HCT116 (cell line): ENCODE data around the gene KRT12. TPM values are rescaled to one million over a fixed set of nuclear protein-coding genes. Genes with fewer than 3 reads are reported as not detected.

ENCODE experiments used
- ATAC-seq: fragments of 200-7000 bp; cut with Tn5 transposase; 2 replicates; pipeline ENCODE4 v1.9.1; 2020; ENCODE audit warnings: mild to moderate bottlenecking, moderate library complexity
- BruUV-seq: library from RNA; stranded (reverse); fragments of 400-500 nt; replicated peaks from 2 replicates; lab custom pipeline; 2021; lab: Mats Ljungman, UMichigan
- CTCF ChIA-PET: fragments of 300-600 bp; sonication (Branson Sonifier 250); formaldehyde crosslinking; loops from one replicate; lab custom pipeline; 2021; ENCODE audit warnings: antibody characterized with exemption; lab: Charles Lee
- POLR2A ChIA-PET: fragments of 300-600, 350-600 bp; sonication (Branson Sonifier 250); formaldehyde crosslinking; loops from one replicate; lab custom pipeline; 2021; ENCODE audit warnings: antibody characterized with exemption; lab: Charles Lee
- RAD21 ChIA-PET, 2 experiments: fragments of 300-600 bp; sonication (Branson Sonifier 250); formaldehyde crosslinking; loops; one replicate each; lab custom pipeline; 2023; ENCODE audit warnings: low total read pairs in 2 of 2; ENCODE audit not compliant: uncharacterized antibody in 2 of 2, unreplicated experiment in 2 of 2, low non-redundant PET in 1 of 2; lab: Charles Lee
- DNase-seq: peaks from one replicate; pipeline ENCODE4 v3.0.0-alpha.2; 2010; ENCODE audit warnings: low read depth, low spot score
- H2AFZ ChIP-seq: fragments of 200-600 bp; shearing (Covaris generic), sonication (generic); 2 replicates; pipeline ENCODE4 v1.6.1; 2017; ENCODE audit warnings: low read depth, mixed run types, mixed read lengths, antibody characterized with exemption, low read length; ENCODE audit not compliant: poor library complexity, severe bottlenecking
- H3K27ac ChIP-seq: 2 replicates; pipeline ENCODE4 v1.5.1; 2012; ENCODE audit warnings: low read depth, low read length
- H3K27me3 ChIP-seq: fragments of 200-600 bp; sonication (generic); 2 replicates; pipeline ENCODE4 v1.6.1; 2016; ENCODE audit warnings: mixed run types, low read length, mixed read lengths; ENCODE audit not compliant: insufficient read depth
- H3K36me3 ChIP-seq, 2 experiments: fragments of 200-500 bp in 1 of 2; fragments of 200-600 bp in 1 of 2; sonication (Bioruptor generic) in 1 of 2; sonication (generic) in 1 of 2; 2 replicates each; pipeline versions ENCODE4 v1.5.1 to v1.6.1; 2014 to 2016; ENCODE audit warnings: low read length in 2 of 2, inconsistent platforms in 1 of 2, mixed read lengths in 1 of 2, mixed run types in 1 of 2; ENCODE audit not compliant: insufficient read depth in 2 of 2, control insufficient read depth in 1 of 2
- H3K4me1 ChIP-seq, 2 experiments: fragments of 200-600 bp in 1 of 2; sonication (generic) in 1 of 2; 2 replicates each; pipeline versions ENCODE4 v1.5.1 to v1.6.1; 2012 to 2017; ENCODE audit warnings: low read length in 2 of 2, inconsistent platforms in 1 of 2, mild to moderate bottlenecking in 1 of 2, mixed read lengths in 1 of 2, mixed run types in 1 of 2, moderate library complexity in 1 of 2; ENCODE audit not compliant: insufficient read depth in 2 of 2, control insufficient read depth in 1 of 2
- H3K4me2 ChIP-seq: fragments of 200-600 bp; sonication (generic); 2 replicates; pipeline ENCODE4 v1.6.1; 2017; ENCODE audit warnings: mixed run types, low read length, mixed read lengths
- H3K4me3 ChIP-seq, 2 experiments: fragments of 200-600 bp in 1 of 2; sonication (generic) in 1 of 2; replicated peaks in 1 of 2; 2 replicates each; pipeline ENCODE4 v1.5.1; 2011 to 2016; ENCODE audit warnings: low read length in 2 of 2, control low read depth in 1 of 2, low read depth in 1 of 2, mild to moderate bottlenecking in 1 of 2, mixed read lengths in 1 of 2, mixed run types in 1 of 2
- H3K79me2 ChIP-seq: fragments of 200-600 bp; sonication (generic); 2 replicates; pipeline ENCODE4 v1.6.1; 2017; ENCODE audit warnings: mild to moderate bottlenecking, mixed run types, low read length, moderate library complexity, mixed read lengths; ENCODE audit not compliant: insufficient read depth
- H3K9ac ChIP-seq: fragments of 200-600 bp; sonication (generic); 2 replicates; pipeline ENCODE4 v1.6.1; 2016; ENCODE audit warnings: low read length, mixed read lengths
- H3K9me2 ChIP-seq: fragments of 200-600 bp; sonication (generic), shearing (Covaris generic); 2 replicates; pipeline ENCODE4 v1.6.1; 2017; ENCODE audit warnings: mixed run types, mild to moderate bottlenecking, moderate library complexity; ENCODE audit not compliant: insufficient read depth
- H3K9me3 ChIP-seq, 2 experiments: fragments of 200-500 bp in 1 of 2; fragments of 200-600 bp in 1 of 2; sonication (Bioruptor generic) in 1 of 2; sonication (generic) in 1 of 2; 2 replicates each; pipeline ENCODE4 v1.6.1; 2014 to 2017; ENCODE audit warnings: low read length in 2 of 2, mixed read lengths in 2 of 2, inconsistent platforms in 1 of 2, low read depth in 1 of 2, mild to moderate bottlenecking in 1 of 2, mixed run types in 1 of 2, moderate library complexity in 1 of 2; ENCODE audit not compliant: control insufficient read depth in 1 of 2, insufficient read depth in 1 of 2
- H4K20me1 ChIP-seq: fragments of 200-600 bp; sonication (generic), shearing (Covaris generic); 2 replicates; pipeline ENCODE4 v1.6.1; 2017; ENCODE audit warnings: mixed run types, mild to moderate bottlenecking, moderate library complexity; ENCODE audit not compliant: insufficient read depth
- CEBPB ChIP-seq: IDR thresholded peaks from 2 replicates; pipeline ENCODE4 v1.6.1; 2012; ENCODE audit warnings: low read depth
- EGR1 ChIP-seq: IDR thresholded peaks from 2 replicates; pipeline ENCODE4 v1.6.1; 2012; ENCODE audit warnings: low read depth
- ELF1 ChIP-seq: IDR thresholded peaks from 2 replicates; pipeline ENCODE4 v1.6.1; 2012; ENCODE audit warnings: low read depth, borderline replicate concordance
- EZH2phosphoT487 ChIP-seq: fragments of 200-600 bp; IDR thresholded peaks from 2 replicates; pipeline ENCODE4 v1.6.1; 2018; ENCODE audit warnings: antibody characterized with exemption, borderline replicate concordance
- FOSL1 ChIP-seq: IDR thresholded peaks from 2 replicates; pipeline ENCODE4 v1.6.1; 2012; ENCODE audit warnings: low read depth
- JUND ChIP-seq: IDR thresholded peaks from 2 replicates; pipeline ENCODE4 v1.6.1; 2012
- POLR2AphosphoS5 ChIP-seq: IDR thresholded peaks from 2 replicates; pipeline ENCODE4 v1.6.1; 2011; ENCODE audit warnings: mild to moderate bottlenecking, low read depth, low read length, moderate library complexity
- RAD21 ChIP-seq: IDR thresholded peaks from 2 replicates; pipeline ENCODE4 v1.6.1; 2012; ENCODE audit warnings: low read depth, mild to moderate bottlenecking
- SIN3A ChIP-seq: IDR thresholded peaks from 2 replicates; pipeline ENCODE4 v1.6.1; 2012; ENCODE audit warnings: low read depth
- SP1 ChIP-seq: IDR thresholded peaks from 2 replicates; pipeline ENCODE4 v1.6.1; 2012; ENCODE audit warnings: low read depth
- SRF ChIP-seq: IDR thresholded peaks from 2 replicates; pipeline ENCODE4 v1.6.1; 2012; ENCODE audit warnings: low read depth
- TCF7L2 ChIP-seq: IDR thresholded peaks from 2 replicates; pipeline ENCODE4 v1.7.0; 2011; ENCODE audit warnings: borderline replicate concordance, inconsistent platforms; ENCODE audit not compliant: insufficient read depth, insufficient read length; ENCODE audit errors: extremely low read depth
- YY1 ChIP-seq: IDR thresholded peaks from 2 replicates; pipeline ENCODE4 v1.6.1; 2011; ENCODE audit warnings: low read length, low read depth, moderate library complexity, mild to moderate bottlenecking; ENCODE audit not compliant: insufficient replicate concordance; ENCODE audit errors: extremely low read depth
- ZFX ChIP-seq: fragments of 450-650 bp; IDR thresholded peaks from 2 replicates; pipeline ENCODE4 v1.6.1; 2017
- ZNF274 ChIP-seq: fragments of 200-500 bp; sonication (Bioruptor generic); IDR thresholded peaks from 2 replicates; pipeline ENCODE4 v1.6.1; 2014; ENCODE audit warnings: mild to moderate bottlenecking, low read depth, low read length, inconsistent platforms
- intact Hi-C: fragments of 100-400 bp; cut with micrococcal nuclease; formaldehyde crosslinking; loops from 2 replicates; pipeline ENCODE4 v1.10.0; 2022
- total RNA-seq: library from RNA; stranded (reverse); gene quantifications from one replicate; pipeline ENCODE4 v1.2.1, GENCODE V29; 2021; ENCODE audit not compliant: unreplicated experiment
- TF ChIP-seq, protein P1 (sequence below): IDR thresholded peaks from 2 replicates; pipeline ENCODE4 v1.6.1; 2012
- TF ChIP-seq, protein P2 (sequence below), 3 experiments: fragments of 200-600 bp in 1 of 3; sonication (generic) in 1 of 3; IDR thresholded peaks in 2 of 3; conservative IDR thresholded peaks in 1 of 3; 2 replicates each; pipeline ENCODE4 v1.5.1; 2012 to 2017; ENCODE audit warnings: low read depth in 2 of 3, low read length in 2 of 3, antibody characterized with exemption in 1 of 3, borderline replicate concordance in 1 of 3, control low read depth in 1 of 3, mild to moderate bottlenecking in 1 of 3, mixed read lengths in 1 of 3, mixed run types in 1 of 3, moderate library complexity in 1 of 3; ENCODE audit not compliant: insufficient read depth in 1 of 3
- TF ChIP-seq, protein P3 (sequence below): IDR thresholded peaks from 2 replicates; pipeline ENCODE4 v1.6.1; 2011; ENCODE audit warnings: mild to moderate bottlenecking, low read length, moderate library complexity; ENCODE audit not compliant: insufficient replicate concordance; ENCODE audit errors: extremely low read depth

KRT12 gene
- total RNA-seq, 1 experiment from 2014 or later: not detected

DNA sequence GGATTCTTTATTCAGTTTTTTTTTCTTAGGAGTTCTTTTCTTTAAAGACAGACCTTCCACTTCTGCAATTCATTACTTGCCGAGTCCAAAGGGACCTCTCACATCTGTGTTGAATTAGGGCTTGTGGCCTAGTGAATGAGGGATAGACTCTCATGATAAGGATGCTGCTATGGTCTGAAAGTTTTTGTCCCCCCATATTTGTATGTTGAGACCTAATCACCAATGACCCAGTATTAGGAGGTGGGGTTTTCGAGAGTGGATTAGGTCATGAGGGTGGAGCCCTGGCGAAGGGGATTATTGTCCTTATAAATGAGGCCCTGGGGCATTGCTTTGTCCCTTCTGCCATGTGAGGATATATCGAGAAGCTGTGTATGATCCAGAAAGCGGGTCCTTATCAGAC lies 9.5 kb downstream of the KRT12 start:
- Histone ChIP-seq H3K36me3 (peaks cover 0 to 3% of the 10 kb centered on the region in 2 experiments; a peak in 1 of 4 replicates), H3K4me2 (no peak overlapping the region), H3K4me1 (peaks cover 11 to 48% of the 10 kb centered on the region in 2 experiments), H2AFZ (no peak overlapping the region), H3K9me3 (no peaks in the 10 kb centered on the region), H3K9ac (no peak overlapping the region), H3K4me3 (no peak overlapping the region), H3K79me2 (no peaks in the 10 kb centered on the region), H3K27me3 (no peaks in the 10 kb centered on the region), H3K27ac (peak overlapping the region; percentile 50; the same call in 1 of the 2 replicates), H4K20me1 (no peaks in the 10 kb centered on the region), H3K9me2 (no peaks in the 10 kb centered on the region)
- DNase-seq (no peak), ATAC-seq (peak; percentile 25; the same call in 1 of the 2 replicates)
- intact Hi-C loops: loop anchor here (1.0 to 2.0 kb wide), 7 partner anchors 51 to 805 kb away; no protein-coding TSS in a partner anchor
- TF ChIP-seq SRF (no peak), ELF1 (no peak), ZFX (no peak), RAD21 (no peak), EZH2phosphoT487 (no peak), FOSL1 (no peak), POLR2AphosphoS5 (no peak), SP1 (no peak), TCF7L2 (no peak), CEBPB (no peak), ZNF274 (no peak), SIN3A (no peak), YY1 (no peak), JUND (no peak), EGR1 (no peak)
- TF ChIP-seq, protein P1, sequence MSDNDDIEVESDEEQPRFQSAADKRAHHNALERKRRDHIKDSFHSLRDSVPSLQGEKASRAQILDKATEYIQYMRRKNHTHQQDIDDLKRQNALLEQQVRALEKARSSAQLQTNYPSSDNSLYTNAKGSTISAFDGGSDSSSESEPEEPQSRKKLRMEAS: no peak
- TF ChIP-seq, protein P2, sequence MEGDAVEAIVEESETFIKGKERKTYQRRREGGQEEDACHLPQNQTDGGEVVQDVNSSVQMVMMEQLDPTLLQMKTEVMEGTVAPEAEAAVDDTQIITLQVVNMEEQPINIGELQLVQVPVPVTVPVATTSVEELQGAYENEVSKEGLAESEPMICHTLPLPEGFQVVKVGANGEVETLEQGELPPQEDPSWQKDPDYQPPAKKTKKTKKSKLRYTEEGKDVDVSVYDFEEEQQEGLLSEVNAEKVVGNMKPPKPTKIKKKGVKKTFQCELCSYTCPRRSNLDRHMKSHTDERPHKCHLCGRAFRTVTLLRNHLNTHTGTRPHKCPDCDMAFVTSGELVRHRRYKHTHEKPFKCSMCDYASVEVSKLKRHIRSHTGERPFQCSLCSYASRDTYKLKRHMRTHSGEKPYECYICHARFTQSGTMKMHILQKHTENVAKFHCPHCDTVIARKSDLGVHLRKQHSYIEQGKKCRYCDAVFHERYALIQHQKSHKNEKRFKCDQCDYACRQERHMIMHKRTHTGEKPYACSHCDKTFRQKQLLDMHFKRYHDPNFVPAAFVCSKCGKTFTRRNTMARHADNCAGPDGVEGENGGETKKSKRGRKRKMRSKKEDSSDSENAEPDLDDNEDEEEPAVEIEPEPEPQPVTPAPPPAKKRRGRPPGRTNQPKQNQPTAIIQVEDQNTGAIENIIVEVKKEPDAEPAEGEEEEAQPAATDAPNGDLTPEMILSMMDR (IDR thresholded peaks at IDR 0.05 in 2 of 3, conservative IDR thresholded peaks at IDR 0.05 in 1 of 3; ENCODE audit: borderline replicate concordance in 1 of 3, insufficient read depth in 1 of 3, low read depth in 2 of 3, low read length in 2 of 3): no peak
- TF ChIP-seq, protein P3, sequence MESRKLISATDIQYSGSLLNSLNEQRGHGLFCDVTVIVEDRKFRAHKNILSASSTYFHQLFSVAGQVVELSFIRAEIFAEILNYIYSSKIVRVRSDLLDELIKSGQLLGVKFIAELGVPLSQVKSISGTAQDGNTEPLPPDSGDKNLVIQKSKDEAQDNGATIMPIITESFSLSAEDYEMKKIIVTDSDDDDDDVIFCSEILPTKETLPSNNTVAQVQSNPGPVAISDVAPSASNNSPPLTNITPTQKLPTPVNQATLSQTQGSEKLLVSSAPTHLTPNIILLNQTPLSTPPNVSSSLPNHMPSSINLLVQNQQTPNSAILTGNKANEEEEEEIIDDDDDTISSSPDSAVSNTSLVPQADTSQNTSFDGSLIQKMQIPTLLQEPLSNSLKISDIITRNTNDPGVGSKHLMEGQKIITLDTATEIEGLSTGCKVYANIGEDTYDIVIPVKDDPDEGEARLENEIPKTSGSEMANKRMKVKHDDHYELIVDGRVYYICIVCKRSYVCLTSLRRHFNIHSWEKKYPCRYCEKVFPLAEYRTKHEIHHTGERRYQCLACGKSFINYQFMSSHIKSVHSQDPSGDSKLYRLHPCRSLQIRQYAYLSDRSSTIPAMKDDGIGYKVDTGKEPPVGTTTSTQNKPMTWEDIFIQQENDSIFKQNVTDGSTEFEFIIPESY: no peak
- no TSS peak for BruUV-seq
- POLR2A ChIA-PET: interaction anchor here (1.0 to 1.8 kb wide), 4 partner anchors 45 to 690 kb away, joined by 3 to 8 read pairs (median 6); partner anchors contain the start of gene KRT19
- CTCF ChIA-PET: interaction anchor here (0.7 to 4.3 kb wide), 12 partner anchors 30 to 808 kb away, joined by 3 to 31 read pairs (median 12); no protein-coding TSS in a partner anchor
- RAD21 ChIA-PET: interaction anchor here (2.1 to 2.2 kb wide), 2 partner anchors 691 kb away, joined by 6 to 12 read pairs; no protein-coding TSS in a partner anchor
